HG02938 (cell line): ENCODE data around the gene GALNTL6.
"Not testable (repeated sequence)": the region's sequence is repeated elsewhere in the genome, so short reads cannot be mapped to it uniquely, and the experiment has no call there.

Experiments used
- ATAC-seq: cut with Tn5 transposase; IDR thresholded peaks from one replicate; pipeline ENCODE4 v1.9.1; 2021; ENCODE audit warnings: mild to moderate bottlenecking, moderate library complexity; ENCODE audit not compliant: unreplicated experiment

GALNTL6 gene

DNA sequence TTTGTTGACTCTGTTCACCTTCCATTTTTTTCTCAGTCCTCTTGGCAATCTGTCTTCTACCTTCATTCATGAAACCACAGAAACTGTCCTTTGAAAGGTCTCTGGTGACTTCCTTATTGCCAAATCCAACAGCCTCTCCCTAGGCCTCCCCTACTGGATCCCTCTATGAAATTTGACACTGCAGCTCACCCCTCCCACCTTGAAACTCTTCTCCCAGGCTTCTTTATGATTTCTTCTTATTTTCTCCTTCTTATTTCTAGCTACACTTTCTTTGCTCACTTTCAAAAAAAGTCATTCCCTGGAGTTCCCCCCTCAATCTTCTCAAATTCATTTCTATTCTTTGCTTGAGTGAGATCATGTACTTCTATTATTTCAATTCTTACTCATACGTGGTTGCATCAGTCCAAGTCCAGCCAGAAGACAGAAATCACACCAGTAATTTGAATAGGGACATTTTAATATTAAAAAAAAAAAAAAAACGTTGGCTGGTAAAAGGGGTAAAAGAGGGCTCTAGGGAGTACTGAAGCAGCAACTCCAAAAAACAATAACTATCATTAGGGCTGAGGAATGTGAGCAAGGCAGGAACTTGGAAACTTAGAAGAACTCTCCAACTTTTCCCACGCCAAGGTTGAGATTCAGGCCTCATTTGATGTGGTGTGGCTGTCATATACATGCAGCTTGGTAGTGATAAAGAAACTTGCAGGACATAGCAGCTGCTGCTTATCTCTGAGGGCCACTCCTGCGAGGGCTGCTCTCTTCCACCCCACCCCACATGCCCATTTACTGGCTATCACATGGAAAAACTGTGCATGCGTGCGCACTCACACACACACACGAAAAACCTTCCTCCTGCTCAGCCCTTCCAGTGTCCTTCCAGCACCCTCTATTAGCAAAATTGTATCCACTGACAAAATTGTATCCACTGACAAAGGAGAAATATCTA lies 1185.6 kb downstream of the GALNTL6 start:
- ATAC-seq: no peak

DNA sequence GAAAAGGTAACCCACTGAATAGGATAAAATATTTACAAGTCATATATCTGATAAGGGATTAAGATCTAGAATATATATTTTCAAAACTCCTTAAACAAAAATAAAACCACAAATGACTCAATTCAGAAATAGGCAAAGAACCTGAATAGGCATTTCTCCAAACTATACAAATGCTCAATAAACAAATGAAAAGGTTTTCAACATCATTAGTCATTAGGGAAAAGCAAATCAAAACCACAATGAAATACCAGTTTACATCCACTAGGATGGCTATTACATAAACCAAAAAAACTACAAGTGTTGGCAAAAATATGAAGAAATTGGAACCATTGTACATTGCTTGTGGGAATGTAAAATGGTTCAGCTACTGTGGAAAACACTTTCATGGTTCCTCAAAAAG lies 1188.4 kb downstream of the GALNTL6 start:
- no peak for ATAC-seq

DNA sequence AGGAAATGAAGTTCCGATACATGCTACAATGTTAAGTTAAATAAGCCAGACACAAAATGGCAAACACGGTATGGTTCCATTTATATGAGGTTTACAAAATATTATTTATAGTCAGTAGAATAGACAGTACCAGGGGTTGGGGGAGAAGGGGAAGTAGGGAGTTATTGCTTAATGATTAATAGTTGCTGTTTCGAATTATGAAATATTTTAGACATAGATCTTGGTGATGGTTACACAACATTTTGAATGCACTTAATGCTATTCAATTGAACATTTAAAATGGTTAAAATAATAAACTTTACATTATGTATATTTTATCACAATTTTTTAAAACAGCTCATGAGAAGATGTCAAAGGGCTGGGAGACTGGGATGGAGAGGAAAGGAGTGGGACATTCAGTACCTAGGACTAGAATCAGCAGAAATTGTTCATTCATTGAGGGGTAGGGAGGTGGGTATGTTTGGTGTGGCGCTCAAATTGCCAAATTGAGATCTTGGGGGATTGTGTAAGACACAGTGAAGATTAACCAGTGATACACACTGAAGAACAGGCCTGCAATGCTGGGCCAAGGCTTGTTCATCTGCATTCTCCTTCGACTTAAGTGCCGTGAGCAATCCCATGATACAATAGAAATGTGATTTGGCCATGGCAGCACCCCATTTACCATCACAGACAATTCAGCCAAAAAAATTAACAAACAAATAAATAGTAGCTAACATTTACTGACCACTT lies 1189.8 kb downstream of the GALNTL6 start:
- ATAC-seq: no peak

DNA sequence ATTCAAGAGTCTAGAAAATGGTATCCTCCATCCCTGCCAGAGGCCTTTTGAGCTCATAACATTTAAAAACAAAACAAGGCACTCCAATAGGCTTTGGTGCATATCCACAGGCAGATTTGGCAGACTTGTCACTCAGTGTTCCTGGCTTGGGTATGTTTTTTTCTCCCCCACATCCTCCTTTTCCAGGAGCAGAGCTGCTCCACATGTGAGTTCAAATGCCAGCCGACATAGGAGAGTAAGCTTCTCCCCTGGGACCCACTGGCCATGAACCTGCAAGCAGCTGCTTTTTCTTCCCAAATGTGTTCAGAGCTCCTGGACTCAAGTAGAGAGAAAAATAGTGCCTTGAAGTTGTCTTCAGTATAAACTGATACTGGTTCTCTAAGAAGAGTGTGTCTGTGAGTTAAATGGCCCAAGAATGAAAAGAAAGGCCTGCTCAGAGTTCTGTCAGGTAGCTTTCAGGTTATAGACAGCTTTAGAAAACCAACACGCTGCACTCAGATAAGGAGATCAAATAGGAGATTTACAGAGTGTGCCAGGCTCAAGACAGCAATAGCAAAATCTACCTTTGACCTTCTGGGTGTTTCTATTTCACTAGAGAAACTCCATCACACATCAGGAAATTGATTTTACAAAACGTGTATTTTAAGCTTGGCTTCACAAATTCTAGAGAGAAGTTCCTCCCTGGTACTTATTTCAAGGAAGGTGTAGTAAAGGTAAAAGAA lies 1192.9 kb downstream of the GALNTL6 start:
- no peak for ATAC-seq

DNA sequence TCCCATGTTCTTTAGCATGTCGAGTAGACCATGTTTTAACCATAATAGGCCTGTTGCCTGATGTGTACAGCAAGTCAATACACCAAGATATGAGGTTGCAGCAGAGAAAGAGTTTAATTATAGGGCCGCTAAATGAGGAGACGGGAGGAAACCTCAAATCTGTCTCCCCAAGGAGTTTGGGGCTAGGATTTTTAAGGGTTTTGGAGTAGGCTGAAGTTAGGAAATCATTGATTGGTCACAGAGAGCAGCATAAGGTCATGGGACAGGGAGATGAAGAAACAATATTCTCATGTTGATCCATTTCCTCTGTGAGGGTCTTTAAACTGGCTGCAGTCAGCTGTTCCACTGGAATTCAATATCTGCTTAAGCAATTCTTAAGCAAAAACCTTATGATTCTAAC lies 1195.2 kb downstream of the GALNTL6 start:
- no peak for ATAC-seq

DNA sequence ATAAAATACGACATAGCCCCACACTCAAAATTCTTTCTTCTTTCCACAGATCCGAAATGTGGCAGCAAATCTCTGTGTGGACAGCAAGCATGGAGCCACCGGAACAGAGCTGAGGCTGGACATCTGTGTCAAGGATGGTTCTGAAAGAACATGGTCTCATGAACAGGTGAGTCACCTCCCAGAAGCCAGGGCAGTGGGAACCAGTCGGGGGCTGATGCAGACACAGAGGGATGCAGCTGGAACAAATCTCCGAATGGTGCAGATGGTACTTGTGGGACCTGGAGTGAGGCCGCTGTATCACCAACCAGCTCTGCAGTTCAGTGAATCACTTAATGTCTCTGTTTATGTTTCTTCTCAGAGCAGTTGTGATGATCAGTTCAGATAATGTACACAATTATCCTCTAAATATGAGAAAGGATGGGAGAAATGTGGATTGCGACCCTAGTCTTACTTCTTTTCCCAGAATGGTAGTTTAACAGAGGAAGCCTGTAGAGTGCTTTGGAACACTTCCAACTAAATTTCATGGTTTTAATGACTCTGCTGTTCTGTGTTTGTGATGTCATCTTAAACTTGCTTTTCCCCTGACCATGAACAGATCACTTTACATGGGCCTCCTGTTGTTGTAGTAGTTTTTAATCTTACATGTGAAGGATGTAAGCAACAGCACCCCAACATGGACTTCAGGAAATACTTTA lies 1196.1 kb downstream of the GALNTL6 start:
- no peak for ATAC-seq

DNA sequence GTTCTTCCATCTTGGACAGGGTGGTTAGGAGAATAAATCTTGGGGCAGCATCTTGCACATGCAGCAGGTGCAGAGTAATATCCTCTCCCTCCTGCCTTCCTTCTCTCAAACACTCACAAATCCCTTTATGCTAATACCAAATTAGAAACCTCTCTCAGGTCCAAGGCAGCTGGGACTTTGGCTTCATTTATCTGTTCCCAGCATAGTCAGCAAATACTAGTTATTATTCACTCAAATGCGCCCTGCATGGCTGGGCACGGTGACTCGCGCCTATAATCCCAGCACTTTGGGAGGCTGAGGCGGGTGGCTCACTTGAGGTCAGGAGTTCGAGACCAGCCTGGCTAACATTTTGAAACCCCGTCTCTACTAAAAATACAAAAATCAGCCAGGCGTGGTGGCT lies 1199.4 kb downstream of the GALNTL6 start:
- ATAC-seq: no peak

DNA sequence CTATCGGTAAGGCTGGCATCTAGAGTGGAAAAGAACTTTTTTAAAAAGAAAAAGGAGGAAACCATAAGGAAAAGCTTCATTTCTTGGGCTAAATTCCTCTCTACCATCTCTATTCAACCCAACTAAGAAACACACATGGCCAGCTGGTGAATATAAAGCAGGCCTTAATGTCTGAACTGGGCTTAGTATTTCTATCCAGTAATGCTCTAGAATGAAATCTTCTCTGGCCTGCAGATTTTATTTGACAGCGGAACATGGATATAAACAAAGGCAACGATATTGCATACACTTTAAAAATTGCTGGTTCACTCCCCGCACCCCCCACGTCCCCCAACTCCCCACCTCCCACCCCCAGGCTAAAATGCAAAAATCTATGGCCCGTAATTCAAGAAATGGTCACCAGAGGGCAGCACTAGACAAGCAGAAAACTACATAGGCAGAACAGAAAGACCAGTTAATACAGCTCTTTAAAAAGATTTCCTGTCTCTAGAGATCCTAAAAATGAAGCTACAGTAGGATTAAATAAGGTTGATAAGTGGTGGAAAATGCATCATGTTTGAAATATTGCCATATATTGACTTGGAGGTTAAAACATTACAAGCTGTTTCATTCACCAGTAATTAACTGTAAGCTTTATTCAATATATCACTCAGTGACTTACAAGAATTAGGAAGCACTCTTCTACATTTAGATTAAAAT lies 1200.2 kb downstream of the GALNTL6 start:
- ATAC-seq: no peak

DNA sequence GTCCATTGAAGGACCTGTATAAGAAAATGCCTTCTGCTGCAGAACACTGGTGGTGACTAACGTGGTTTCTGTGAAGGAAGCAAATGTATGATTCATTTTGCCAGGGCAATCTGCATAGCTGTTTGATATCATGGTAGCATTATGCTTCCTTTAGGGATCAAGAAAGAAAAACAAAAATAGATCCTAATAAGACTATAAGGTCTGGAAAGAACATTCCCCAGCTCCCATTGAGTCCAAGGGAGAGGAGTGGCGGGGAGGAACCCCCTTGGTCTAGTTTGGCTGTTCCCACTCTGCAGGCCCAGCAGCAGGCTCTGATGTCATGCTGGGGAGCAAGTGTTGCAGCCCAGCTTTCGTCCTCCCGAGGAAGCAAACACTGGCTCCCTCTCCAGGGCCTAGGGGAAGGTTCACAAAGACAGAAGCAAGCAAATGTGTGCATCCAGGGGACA lies 1200.9 kb downstream of the GALNTL6 start:
- ATAC-seq: no peak

DNA sequence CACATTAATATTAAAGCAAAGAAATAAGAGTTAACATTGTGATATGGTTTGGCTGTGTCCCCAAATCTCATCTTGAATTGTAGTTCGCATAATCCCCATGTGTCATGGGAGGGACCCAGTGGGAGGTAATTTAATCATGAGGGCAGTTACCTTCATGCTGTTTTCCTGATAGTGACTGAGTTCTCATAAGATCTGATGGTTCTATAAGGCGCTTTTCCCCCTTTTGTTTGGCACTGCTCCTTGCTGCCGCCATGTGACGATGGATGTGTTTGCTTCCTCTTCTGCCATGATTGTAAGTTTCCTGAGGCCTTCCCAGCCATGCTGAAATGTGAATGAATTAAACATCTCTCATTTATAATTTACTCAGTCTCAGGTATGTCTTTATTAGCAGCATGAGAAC lies 1201.6 kb downstream of the GALNTL6 start:
- no peak for ATAC-seq

DNA sequence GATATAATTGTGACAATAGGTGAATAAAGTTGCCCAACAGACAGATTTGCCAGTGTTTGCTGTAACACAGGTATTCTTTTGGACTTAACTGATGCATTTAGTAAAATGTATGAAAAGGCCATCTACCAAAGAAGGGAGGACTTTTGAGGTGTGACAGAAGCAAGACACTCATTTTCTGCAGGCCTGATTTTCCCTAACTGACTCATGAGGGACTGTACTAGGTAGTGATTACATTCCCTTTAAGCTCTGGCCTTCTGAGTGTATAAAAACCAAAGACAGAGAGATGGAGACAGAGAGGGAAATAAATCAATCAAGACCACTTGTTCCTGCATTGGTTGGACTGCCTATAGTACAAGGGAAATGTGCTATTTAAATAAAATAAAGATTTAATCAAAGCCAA lies 1204.6 kb downstream of the GALNTL6 start:
- no peak for ATAC-seq

DNA sequence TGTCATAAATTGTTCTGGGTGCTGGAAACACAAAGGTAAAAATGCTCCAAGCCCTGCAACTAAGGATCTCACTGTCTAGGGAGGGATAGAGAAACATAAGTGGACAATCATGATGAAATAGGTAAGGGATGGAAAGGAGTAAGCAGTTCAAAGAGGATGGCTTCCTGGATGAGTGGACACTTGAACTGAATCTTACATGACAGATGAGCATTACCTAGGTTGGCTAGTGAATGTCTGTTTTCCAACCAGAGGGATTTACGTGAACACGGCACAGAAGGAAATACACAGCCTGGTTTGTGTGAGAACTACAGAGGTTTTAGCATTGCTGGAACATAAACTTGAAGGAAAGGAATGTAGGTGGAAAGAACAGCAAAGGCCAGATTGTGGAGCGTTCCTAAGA lies 1205.2 kb downstream of the GALNTL6 start:
- no peak for ATAC-seq

DNA sequence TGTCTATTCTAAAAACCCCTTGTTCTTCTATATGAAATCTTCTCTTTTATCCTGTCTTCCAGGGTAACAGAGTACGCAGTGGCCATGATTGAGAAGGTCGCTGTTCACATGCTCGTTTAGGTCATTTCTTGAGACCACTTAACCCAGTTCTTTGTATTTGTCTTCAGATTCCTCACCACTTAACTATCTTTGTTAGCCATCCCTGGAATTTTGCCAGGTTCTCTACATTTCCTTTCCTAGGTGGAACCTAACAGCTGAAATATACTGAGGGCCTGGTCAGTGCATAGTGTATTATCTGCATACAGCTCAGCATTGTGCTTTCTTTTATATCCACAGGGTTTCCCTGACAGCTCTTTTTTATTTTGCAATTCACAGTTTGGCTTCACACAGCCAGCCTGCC lies 1206.5 kb downstream of the GALNTL6 start:
- ATAC-seq: no peak

DNA sequence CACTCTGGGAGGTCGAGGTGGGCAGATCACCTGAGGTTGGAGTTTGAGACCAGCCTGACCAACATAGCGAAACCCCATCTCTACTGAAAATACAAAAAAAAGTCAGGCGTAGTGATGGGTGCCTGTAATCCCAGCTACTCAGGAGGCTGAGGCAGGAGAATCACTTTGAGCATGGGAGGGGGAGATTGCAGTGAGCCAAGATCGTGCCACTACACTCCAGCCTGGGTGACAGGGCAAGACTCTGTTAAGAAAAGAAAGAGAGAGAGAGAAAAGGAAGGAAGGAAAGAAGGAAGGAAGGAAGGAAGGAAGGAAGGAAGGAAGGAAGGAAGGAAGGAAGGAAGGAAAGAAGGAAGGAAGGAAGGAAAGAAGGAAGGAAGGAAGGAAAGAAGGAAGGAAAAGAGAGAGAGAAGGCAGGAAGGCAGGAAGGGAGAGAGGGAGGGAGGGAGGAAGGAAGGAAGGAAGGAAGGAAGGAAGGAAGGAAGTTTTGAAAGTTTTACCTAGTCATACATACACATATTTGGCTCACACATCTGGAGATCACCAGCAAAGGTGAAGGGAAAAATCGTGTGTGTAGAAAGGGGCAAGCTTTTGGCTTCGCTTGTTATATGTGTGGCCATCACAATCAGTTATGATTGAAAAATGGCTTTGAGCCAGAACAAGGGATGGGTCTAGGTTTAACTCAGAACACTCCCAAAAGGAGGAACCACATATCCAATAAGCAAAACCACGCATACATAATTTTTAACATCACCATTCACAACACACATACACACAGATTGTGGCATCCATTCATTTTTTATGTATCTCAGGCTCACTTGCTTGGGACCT lies 1208.8 kb downstream of the GALNTL6 start:
- not testable (repeated sequence) for ATAC-seq

DNA sequence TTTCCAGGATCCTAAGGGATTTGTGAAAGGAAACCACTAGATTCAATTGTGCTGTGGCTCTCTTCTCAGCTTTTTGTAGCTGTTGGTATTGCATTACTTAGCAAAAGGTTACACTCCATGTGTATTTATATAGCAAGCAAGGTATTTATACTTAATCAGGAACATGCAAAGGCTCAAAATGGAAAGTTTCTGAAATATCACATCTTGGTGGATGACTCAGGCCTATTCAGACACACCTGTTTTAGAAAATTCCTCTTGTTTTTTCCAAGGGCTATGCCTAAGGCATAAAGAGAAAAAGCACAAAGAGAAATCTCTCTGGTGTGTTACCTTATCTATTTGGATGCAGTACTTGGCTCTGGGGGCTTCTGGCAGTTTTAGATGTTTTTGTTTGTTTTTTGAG lies 1211.0 kb downstream of the GALNTL6 start:
- ATAC-seq: no peak

DNA sequence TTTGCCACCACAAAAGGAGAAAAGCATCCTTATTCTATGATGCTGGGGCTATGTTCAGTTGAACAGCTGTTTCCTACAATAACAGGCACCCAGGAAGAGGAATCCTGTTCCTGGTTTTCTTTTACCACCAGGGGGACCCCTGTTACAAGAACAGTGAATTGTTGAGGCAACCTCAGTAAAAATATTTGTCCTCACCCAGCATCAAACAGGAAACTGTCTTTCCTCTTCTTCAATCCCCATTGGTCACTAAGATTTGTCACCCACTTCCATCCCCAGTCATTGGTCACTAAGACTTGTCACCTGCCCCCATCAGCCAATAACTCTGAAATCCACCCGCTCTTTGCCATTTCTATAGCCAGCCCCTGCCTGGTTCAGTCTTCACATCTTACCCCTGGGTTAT lies 1211.9 kb downstream of the GALNTL6 start:
- ATAC-seq: peak; percentile 98

DNA sequence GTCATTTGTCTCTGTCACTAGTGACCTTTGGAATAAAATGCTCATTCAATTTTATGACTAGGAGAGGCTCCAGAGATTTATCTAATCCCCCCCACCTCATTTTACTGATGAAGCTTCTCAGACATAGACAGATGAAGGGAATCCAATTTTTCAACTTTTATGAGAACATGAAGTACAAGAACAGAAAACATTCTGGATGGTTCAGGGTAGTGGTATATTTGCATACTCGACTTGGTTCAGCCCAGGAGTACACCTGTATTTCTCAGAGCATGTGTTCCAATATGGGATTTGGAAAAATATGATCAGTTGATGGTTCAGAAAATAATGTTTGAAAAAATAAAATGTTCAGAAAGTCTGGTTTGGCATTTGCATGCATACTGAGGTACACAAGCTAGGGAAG lies 1224.0 kb downstream of the GALNTL6 start:
- no peak for ATAC-seq

DNA sequence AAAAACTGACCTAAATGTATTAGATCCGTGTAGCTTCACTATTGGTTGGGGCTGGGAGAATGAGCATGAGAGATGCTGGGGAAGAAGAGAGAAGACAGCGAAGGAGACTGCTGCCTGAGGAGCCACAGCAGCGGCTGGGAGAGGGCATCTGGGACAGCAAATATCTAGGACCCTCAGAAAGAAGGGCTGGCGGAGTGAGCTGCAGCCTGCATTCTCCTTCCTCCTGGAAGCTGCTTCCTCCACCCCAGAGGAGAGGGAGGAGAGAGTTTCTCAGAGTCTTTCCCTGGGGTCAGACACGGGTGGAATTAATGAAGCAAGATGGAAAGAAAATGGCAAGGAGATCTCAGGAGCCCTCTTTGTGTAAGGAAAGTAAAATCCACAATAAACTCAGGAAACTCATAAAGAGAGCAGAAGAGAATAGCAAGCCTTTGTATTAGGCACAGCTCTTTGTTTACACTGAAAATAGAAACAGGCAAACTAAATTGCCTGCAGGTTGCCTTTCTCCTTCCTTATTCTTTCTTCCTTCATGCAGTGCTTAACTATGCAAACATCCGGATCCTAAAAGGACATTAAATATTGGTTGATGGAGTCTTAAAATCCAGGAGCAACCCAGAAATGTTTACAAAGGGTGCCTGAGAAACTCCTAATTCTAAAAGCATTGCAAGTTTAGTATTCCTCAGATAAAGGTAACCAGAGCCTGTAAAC lies 1225.1 kb downstream of the GALNTL6 start:
- no peak for ATAC-seq
